HepG2 (cell line): ENCODE results near the gene HTATSF1. TPM values are rescaled to one million over a fixed set of nuclear protein-coding genes. Genes with fewer than 3 reads are reported as not detected.

Source experiments
- ATAC-seq: fragments of 200-7000 bp; cut with Tn5 transposase; 3 replicates; pipeline ENCODE4 v1.9.1; 2020; ENCODE audit warnings: mild to moderate bottlenecking, moderate library complexity
- BruUV-seq: library from RNA; stranded (reverse); fragments of 400-500 nt; replicated peaks from 2 replicates; lab custom pipeline; 2021; lab: Mats Ljungman, UMichigan
- CTCF ChIA-PET: fragments of 300-600 bp; formaldehyde crosslinking; extraction: SDS; loops from one replicate; lab custom pipeline; 2021; ENCODE audit warnings: low total read pairs, inconsistent platforms, low intra/inter-chr PET ratio; lab: Yijun Ruan, JAX
- POLR2A ChIA-PET: fragments of 350-600 bp; sonication (Branson Sonifier 250); formaldehyde crosslinking; loops from one replicate; lab custom pipeline; 2020; ENCODE audit warnings: antibody characterized with exemption, inconsistent platforms; lab: Yijun Ruan, JAX
- DNase-seq: peaks from one replicate; pipeline ENCODE4 v3.0.0-alpha.2; 2015; ENCODE audit warnings: low spot score
- FAIRE-seq: peaks from 3 replicates; lab custom pipeline; 2011; peaks lifted over from hg19 to GRCh38; lab: Jason Lieb, UNC
- H2AFZ ChIP-seq: one replicate; pipeline ENCODE4 v1.6.1; 2011; ENCODE audit warnings: low read length, inconsistent platforms
- H3K27ac ChIP-seq: fragments of 300-600 bp; 3 replicates; pipeline ENCODE4 v1.8.0; 2011; ENCODE audit warnings: mixed run types, mild to moderate bottlenecking, mixed read lengths, low read length, inconsistent platforms; ENCODE audit not compliant: insufficient read depth; ENCODE audit errors: extremely low read length
- H3K27me3 ChIP-seq, 2 experiments: fragments of 200-600 bp in 1 of 2; 2 replicates in 1 of 2; 3 replicates in 1 of 2; pipeline versions ENCODE4 v1.6.0 to v1.8.0; 2011; ENCODE audit warnings: low read length in 2 of 2, mild to moderate bottlenecking in 2 of 2, moderate library complexity in 2 of 2, inconsistent platforms in 1 of 2; ENCODE audit not compliant: insufficient read depth in 2 of 2, control insufficient read depth in 1 of 2
- H3K36me3 ChIP-seq, 2 experiments: fragments of 200-600 bp in 1 of 2; replicated peaks in 1 of 2; 2 replicates in 1 of 2; 3 replicates in 1 of 2; pipeline versions ENCODE4 v1.5.1 to v1.8.0; 2011; ENCODE audit warnings: low read length in 2 of 2, inconsistent platforms in 1 of 2; ENCODE audit not compliant: insufficient read depth in 2 of 2, control insufficient read depth in 1 of 2
- H3K4me1 ChIP-seq: 2 replicates; pipeline ENCODE4 v1.5.1; 2012; ENCODE audit warnings: low read length, inconsistent platforms; ENCODE audit not compliant: insufficient read depth
- H3K4me2 ChIP-seq: 2 replicates; pipeline ENCODE4 v1.6.0; 2011; ENCODE audit warnings: low read depth, low read length, inconsistent platforms
- H3K4me3 ChIP-seq, 3 experiments: fragments of 200-600 bp in 1 of 3; sonication (generic), shearing (Covaris generic) in 1 of 3; replicated peaks in 1 of 3; 2 replicates each; pipeline ENCODE4 v1.5.1; 2011 to 2016; ENCODE audit warnings: low read length in 3 of 3, inconsistent platforms in 2 of 3, low read depth in 2 of 3, mild to moderate bottlenecking in 2 of 3, control low read depth in 1 of 3, mixed read lengths in 1 of 3; ENCODE audit not compliant: insufficient read depth in 1 of 3
- H3K79me2 ChIP-seq: one replicate; pipeline ENCODE4 v1.6.1; 2011; ENCODE audit warnings: low read length, inconsistent platforms; ENCODE audit not compliant: insufficient read depth
- H3K9ac ChIP-seq: 2 replicates; pipeline ENCODE4 v1.6.0; 2011; ENCODE audit warnings: mild to moderate bottlenecking, low read depth, low read length, inconsistent platforms; ENCODE audit not compliant: insufficient read depth
- H3K9me3 ChIP-seq: 2 replicates; pipeline ENCODE4 v1.5.1; 2012; ENCODE audit warnings: mild to moderate bottlenecking, low read length
- H4K20me1 ChIP-seq: 2 replicates; pipeline ENCODE4 v1.6.0; 2011; ENCODE audit warnings: inconsistent platforms, mild to moderate bottlenecking, low read length, moderate library complexity; ENCODE audit not compliant: insufficient read depth
- ARID5B ChIP-seq: IDR thresholded peaks from 2 replicates; pipeline ENCODE4 v1.4.0; 2020; ENCODE audit warnings: mild to moderate bottlenecking, missing genetic modification reagents
- KMT2A ChIP-seq: sonication (generic); formaldehyde crosslinking; IDR thresholded peaks from 2 replicates; pipeline ENCODE4 v1.4.0; 2020; ENCODE audit warnings: missing genetic modification reagents
- POLR2G ChIP-seq: fragments of 200-400 bp; formaldehyde crosslinking; IDR thresholded peaks from 2 replicates; pipeline ENCODE4 v1.6.1; 2018; ENCODE audit warnings: mild to moderate bottlenecking, low read depth, low read length, moderate library complexity
- TRIM24 ChIP-seq: sonication (generic); formaldehyde crosslinking; IDR thresholded peaks from 2 replicates; pipeline ENCODE4 v1.8.0; 2022; ENCODE audit warnings: mild to moderate bottlenecking, missing genetic modification reagents
- ZNF569 ChIP-seq: sonication (generic); formaldehyde crosslinking; IDR thresholded peaks from 2 replicates; pipeline ENCODE4 v1.5.0; 2020; ENCODE audit warnings: mild to moderate bottlenecking, missing genetic modification reagents, moderate library complexity, borderline replicate concordance
- ZNF589 ChIP-seq: sonication (generic); formaldehyde crosslinking; conservative IDR thresholded peaks from 2 replicates; pipeline ENCODE4 v1.8.0; 2022; ENCODE audit warnings: mild to moderate bottlenecking, moderate library complexity, missing genetic modification reagents
- WGBS: methylation state at CpG from one replicate; pipeline ENCODE4 v1.1.6; 2017; ENCODE audit warnings: low lambda C conversion rate; 5-methylcytosine and 5-hydroxymethylcytosine counted together
- in situ Hi-C: cut with HindIII; loops from 2 replicates; pipeline ENCODE4 v1.10.0; 2017; ENCODE audit warnings: low pct_unique_long_range_greater_than_20kb; ENCODE audit not compliant: extremely low pct_ligation_motif_present
- intact Hi-C: fragments of 100-400 bp; cut with micrococcal nuclease; formaldehyde crosslinking; loops from one replicate; pipeline ENCODE4 v1.10.0; 2022; ENCODE audit not compliant: unreplicated experiment
- polyA plus RNA-seq, 8 experiments: library from polyadenylated mRNA; depleted of rRNA in 3 of 8; stranded (reverse) in 7 of 8; unstranded in 1 of 8; fragments of >200 nt; fragmentation: Illumina TruSeq in 4 of 8; extraction: Trizol in 4 of 8; gene quantifications; 2 replicates each; pipeline versions ENCODE4 v1.2.1 to v1.2.3, GENCODE V29; 2011 to 2016; ENCODE audit warnings: low read depth in 4 of 8, missing spikeins in 1 of 8, mixed read lengths in 1 of 8; ENCODE audit not compliant: insufficient read depth in 1 of 8
- total RNA-seq, 5 experiments: library from RNA; depleted of rRNA; stranded (reverse); fragments of >200 nt; fragmentation: Illumina TruSeq; extraction: Trizol; gene quantifications; 2 replicates each; pipeline ENCODE4 v1.2.3, GENCODE V29; 2016; ENCODE audit warnings: low read depth in 1 of 5
- TF ChIP-seq, protein P1 (sequence below): sonication (generic); formaldehyde crosslinking; IDR thresholded peaks from 2 replicates; pipeline ENCODE4 v1.4.0; 2020; ENCODE audit warnings: missing genetic modification reagents, borderline replicate concordance

The HTATSF1 gene
- total and polyA plus RNA-seq, 2 of the 13 experiments (the other 11 are each of a cell fraction or from before 2014, with no cell fraction given) = 0.57 to 40.5 TPM

- no peaks in the 10 kb centered on the region for H3K79me2 ChIP-seq
- no peak overlapping the region for H3K9ac ChIP-seq
- ChIA-PET CTCF (no interaction called here), POLR2A (no interaction called here)
- TF ChIP-seq, protein P1, sequence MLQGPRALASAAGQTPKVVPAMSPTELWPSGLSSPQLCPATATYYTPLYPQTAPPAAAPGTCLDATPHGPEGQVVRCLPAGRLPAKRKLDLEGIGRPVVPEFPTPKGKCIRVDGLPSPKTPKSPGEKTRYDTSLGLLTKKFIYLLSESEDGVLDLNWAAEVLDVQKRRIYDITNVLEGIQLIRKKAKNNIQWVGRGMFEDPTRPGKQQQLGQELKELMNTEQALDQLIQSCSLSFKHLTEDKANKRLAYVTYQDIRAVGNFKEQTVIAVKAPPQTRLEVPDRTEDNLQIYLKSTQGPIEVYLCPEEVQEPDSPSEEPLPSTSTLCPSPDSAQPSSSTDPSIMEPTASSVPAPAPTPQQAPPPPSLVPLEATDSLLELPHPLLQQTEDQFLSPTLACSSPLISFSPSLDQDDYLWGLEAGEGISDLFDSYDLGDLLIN (CRISPR knock-in tag) = no peak
- no peak for TF ChIP-seq ZNF569 (CRISPR knock-in tag)
- TF ChIP-seq POLR2G = no peak
- no peak for TF ChIP-seq KMT2A (CRISPR knock-in tag)
- no peak for TF ChIP-seq ARID5B (CRISPR knock-in tag)
- no peak for TF ChIP-seq ZNF589 (CRISPR knock-in tag)
- no peak for TF ChIP-seq TRIM24 (CRISPR knock-in tag)
- H3K27ac ChIP-seq = no peak overlapping the region
- no peaks in the 10 kb centered on the region for H3K36me3 ChIP-seq
- no peak overlapping the region for H2AFZ ChIP-seq
- H3K4me2 ChIP-seq = no peak overlapping the region
- BruUV-seq = no TSS peak
- H3K4me3 ChIP-seq = no peak overlapping the region
- no peaks in the 10 kb centered on the region for H3K27me3 ChIP-seq
- H3K9me3 ChIP-seq = no peaks in the 10 kb centered on the region
- H4K20me1 ChIP-seq = no peaks in the 10 kb centered on the region
- FAIRE-seq (no peak), DNase-seq (no peak), ATAC-seq (no peak)
- in situ Hi-C loops = no loop called here
- no peaks in the 10 kb centered on the region for H3K4me1 ChIP-seq
- no CpG with 5 or more reads among the region's 2 CpGs for WGBS
- intact Hi-C loops = no loop called here
Observed at GRCh38 chrX:136538811-136539210, 41.4 kb downstream of the HTATSF1 start.
